IMR-90 (cell line): Measurements from ENCODE around the gene TJAP1. TPM values are rescaled to one million over a fixed set of nuclear protein-coding genes. Genes with fewer than 3 reads are reported as not detected.

Source experiments
- ATAC-seq: fragments of 200-7000 bp; cut with Tn5 transposase; 2 replicates; pipeline ENCODE4 v1.9.1; 2020; ENCODE audit warnings: low read depth, mild to moderate bottlenecking, moderate library complexity
- BruUV-seq: library from RNA; stranded (reverse); fragments of 400-500 nt; replicated peaks from 2 replicates; lab custom pipeline; 2021; lab: Mats Ljungman, UMichigan
- CTCF ChIA-PET: fragments of 300-600 bp; formaldehyde crosslinking; extraction: SDS; loops from one replicate; lab custom pipeline; 2021; ENCODE audit warnings: antibody characterized with exemption; lab: Yijun Ruan, JAX
- POLR2A ChIA-PET: fragments of 300-600 bp; sonication (Branson Sonifier 250); formaldehyde crosslinking; loops from one replicate; lab custom pipeline; 2022; ENCODE audit warnings: antibody characterized with exemption; ENCODE audit not compliant: unreplicated experiment; lab: Charles Lee
- DNase-seq: peaks from one replicate; pipeline ENCODE4 v3.0.0; 2013
- H2AFZ ChIP-seq: replicated peaks from 2 replicates; pipeline ENCODE3; 2013; ENCODE audit warnings: low read length, mild to moderate bottlenecking; ENCODE audit not compliant: poor library complexity
- H2AK5ac ChIP-seq: 2 replicates; pipeline ENCODE4 v1.6.1; 2013; ENCODE audit warnings: low read depth, low read length, inconsistent platforms
- H2AK9ac ChIP-seq: replicated peaks from 2 replicates; pipeline ENCODE3; 2013; ENCODE audit warnings: mild to moderate bottlenecking, low read depth, low read length, moderate library complexity; ENCODE audit not compliant: poor library complexity
- H2BK120ac ChIP-seq: 2 replicates; pipeline ENCODE4 v1.6.1; 2013; ENCODE audit warnings: low read depth, low read length, inconsistent platforms
- H2BK15ac ChIP-seq: 3 replicates; pipeline ENCODE4 v1.6.1; 2013; ENCODE audit warnings: low read depth, low read length, inconsistent platforms
- H2BK20ac ChIP-seq: 2 replicates; pipeline ENCODE4 v1.6.1; 2013; ENCODE audit warnings: low read depth, mild to moderate bottlenecking, inconsistent platforms, low read length, moderate library complexity
- H2BK5ac ChIP-seq: 2 replicates; pipeline ENCODE4 v1.6.1; 2013; ENCODE audit warnings: mild to moderate bottlenecking, low read depth, low read length, inconsistent platforms; ENCODE audit not compliant: poor library complexity, severe bottlenecking
- H3K14ac ChIP-seq: replicated peaks from 2 replicates; pipeline ENCODE4 v1.6.1; 2013; ENCODE audit warnings: low read depth, low read length, inconsistent platforms
- H3K18ac ChIP-seq: 2 replicates; pipeline ENCODE4 v1.6.1; 2013; ENCODE audit warnings: low read depth, low read length, control low read depth
- H3K23ac ChIP-seq: 2 replicates; pipeline ENCODE4 v1.6.1; 2013; ENCODE audit warnings: low read depth, low read length, inconsistent platforms
- H3K27ac ChIP-seq: 2 replicates; pipeline ENCODE4 v1.5.1; 2013; ENCODE audit warnings: mild to moderate bottlenecking, control low read depth, low read length; ENCODE audit not compliant: insufficient read depth
- H3K27me3 ChIP-seq: 2 replicates; pipeline ENCODE4 v1.6.1; 2013; ENCODE audit warnings: low read length; ENCODE audit not compliant: control insufficient read depth, insufficient read depth
- H3K36me3 ChIP-seq: 2 replicates; pipeline ENCODE4 v1.6.1; 2013; ENCODE audit warnings: low read length, mixed read lengths; ENCODE audit not compliant: control insufficient read depth, insufficient read depth
- H3K4ac ChIP-seq: 2 replicates; pipeline ENCODE4 v1.6.1; 2013; ENCODE audit warnings: low read depth, low read length, inconsistent platforms
- H3K4me1 ChIP-seq: 2 replicates; pipeline ENCODE4 v1.6.1; 2013; ENCODE audit warnings: low read length, mixed read lengths; ENCODE audit not compliant: control insufficient read depth, insufficient read depth
- H3K4me2 ChIP-seq: 2 replicates; pipeline ENCODE4 v1.6.1; 2013; ENCODE audit warnings: low read depth, mild to moderate bottlenecking, control low read depth, low read length, moderate library complexity
- H3K4me3 ChIP-seq: 2 replicates; pipeline ENCODE4 v1.5.1; 2013; ENCODE audit warnings: low read depth, mild to moderate bottlenecking, control low read depth, low read length, moderate library complexity; ENCODE audit not compliant: insufficient read depth
- H3K56ac ChIP-seq: 2 replicates; pipeline ENCODE4 v1.6.1; 2013; ENCODE audit warnings: low read length, inconsistent platforms; ENCODE audit not compliant: insufficient read depth; ENCODE audit errors: extremely low read depth
- H3K79me1 ChIP-seq, 2 experiments: 2 replicates each; pipeline ENCODE4 v1.6.1; 2013; ENCODE audit warnings: low read length in 2 of 2, inconsistent platforms in 1 of 2, low read depth in 1 of 2
- H3K9ac ChIP-seq: 2 replicates; pipeline ENCODE4 v1.6.1; 2013; ENCODE audit warnings: low read depth, low read length, control low read depth
- H3K9me1 ChIP-seq: 2 replicates; pipeline ENCODE4 v1.6.1; 2013; ENCODE audit warnings: low read length, inconsistent platforms; ENCODE audit not compliant: insufficient read depth
- H3K9me3 ChIP-seq: 2 replicates; pipeline ENCODE4 v1.6.1; 2013; ENCODE audit warnings: low read length; ENCODE audit not compliant: control insufficient read depth, insufficient read depth
- H4K20me1 ChIP-seq: 2 replicates; pipeline ENCODE4 v1.6.1; 2013; ENCODE audit warnings: low read length, inconsistent platforms; ENCODE audit not compliant: insufficient read depth
- H4K5ac ChIP-seq: 2 replicates; pipeline ENCODE4 v1.6.1; 2013; ENCODE audit warnings: mild to moderate bottlenecking, low read depth, low read length, control low read depth
- H4K8ac ChIP-seq, 2 experiments: 2 replicates each; pipeline ENCODE4 v1.6.1; 2013; ENCODE audit warnings: low read depth in 2 of 2, low read length in 2 of 2, control low read depth in 1 of 2, inconsistent platforms in 1 of 2
- H4K91ac ChIP-seq: 2 replicates; pipeline ENCODE4 v1.6.1; 2013; ENCODE audit warnings: low read depth, low read length, inconsistent platforms; ENCODE audit not compliant: insufficient read depth
- BHLHE40 ChIP-seq: fragments of 150-350 bp; IDR thresholded peaks from 2 replicates; pipeline ENCODE4 v1.6.1; 2016; ENCODE audit warnings: mild to moderate bottlenecking, low read depth, low read length
- CEBPB ChIP-seq: IDR thresholded peaks from 2 replicates; pipeline ENCODE4 v1.6.1; 2012; ENCODE audit warnings: low read depth, low read length, improper control_type of control experiment
- ELK1 ChIP-seq: fragments of 150-350 bp; IDR thresholded peaks from 2 replicates; pipeline ENCODE4 v1.6.1; 2016; ENCODE audit warnings: low read depth, mild to moderate bottlenecking, low read length, moderate library complexity, borderline replicate concordance
- FOS ChIP-seq: fragments of 150-350 bp; IDR thresholded peaks from 2 replicates; pipeline ENCODE4 v1.6.1; 2016; ENCODE audit warnings: low read depth, low read length
- MAFK ChIP-seq: IDR thresholded peaks from 2 replicates; pipeline ENCODE4 v1.6.1; 2012; ENCODE audit warnings: low read depth, low read length, improper control_type of control experiment
- MAZ ChIP-seq: IDR thresholded peaks from 2 replicates; pipeline ENCODE4 v1.6.1; 2012; ENCODE audit warnings: low read depth, mild to moderate bottlenecking, low read length, improper control_type of control experiment, moderate library complexity, borderline replicate concordance
- MXI1 ChIP-seq: IDR thresholded peaks from 2 replicates; pipeline ENCODE4 v1.6.1; 2012; ENCODE audit warnings: low read depth, mild to moderate bottlenecking, low read length, moderate library complexity, borderline replicate concordance
- NFE2L2 ChIP-seq: fragments of 150-350 bp; IDR thresholded peaks from 2 replicates; pipeline ENCODE4 v1.6.1; 2016; ENCODE audit warnings: low read depth, mild to moderate bottlenecking, low read length
- POLR2A ChIP-seq: IDR thresholded peaks from 2 replicates; pipeline ENCODE4 v1.6.1; 2012; ENCODE audit warnings: mild to moderate bottlenecking, low read depth, low read length
- RCOR1 ChIP-seq: IDR thresholded peaks from 2 replicates; pipeline ENCODE4 v1.6.1; 2012; ENCODE audit warnings: mild to moderate bottlenecking, low read length, improper control_type of control experiment; ENCODE audit not compliant: insufficient replicate concordance
- SMC3 ChIP-seq: fragments of 150-350 bp; IDR thresholded peaks from 2 replicates; pipeline ENCODE4 v1.6.1; 2016; ENCODE audit warnings: low read depth, mild to moderate bottlenecking, antibody characterized with exemption, low read length, moderate library complexity
- WGBS, 2 experiments: methylation state at CpG; one replicate each; pipeline versions ENCODE4 v1.1.5 to v1.1.7; 2013; ENCODE audit warnings: missing lambda C conversion rate in 2 of 2; ENCODE audit not compliant: insufficient read length in 1 of 2; ENCODE audit errors: extremely low coverage in 2 of 2; 5-methylcytosine and 5-hydroxymethylcytosine counted together
- dilution Hi-C: fragments of 300-500 bp; cut with HindIII; formaldehyde crosslinking; loops from one replicate; pipeline ENCODE4 v1.14.3; 2018; ENCODE audit warnings: low sequenced_read_pairs; ENCODE audit not compliant: unreplicated experiment
- in situ Hi-C: fragments of 300-500 bp; cut with MboI; formaldehyde crosslinking; loops from 3 replicates; pipeline ENCODE4 v1.14.3; 2019; ENCODE audit warnings: low sequenced_read_pairs, inconsistent platforms, mixed read lengths
- intact Hi-C: fragments of 100-400 bp; cut with micrococcal nuclease; formaldehyde crosslinking; loops from 2 replicates; pipeline ENCODE4 v1.10.0; 2022
- polyA plus RNA-seq, 3 experiments: library from polyadenylated mRNA; depleted of rRNA; stranded (reverse); fragments of >200 nt; gene quantifications; 2 replicates each; pipeline ENCODE4 v1.2.3, GENCODE V29; 2012; ENCODE audit warnings: low replicate concordance in 1 of 3
- total RNA-seq: library from RNA; depleted of rRNA; stranded (reverse); fragments of >200 nt; gene quantifications from 2 replicates; pipeline ENCODE4 v1.2.3, GENCODE V29; 2012
- TF ChIP-seq, protein P1 (sequence below): conservative IDR thresholded peaks from 2 replicates; pipeline ENCODE4 v1.5.1; 2012; ENCODE audit warnings: mild to moderate bottlenecking, low read depth, low read length, improper control_type of control experiment
- TF ChIP-seq, protein P2 (sequence below): fragments of 150-350 bp; IDR thresholded peaks from 2 replicates; pipeline ENCODE4 v1.6.1; 2017; ENCODE audit warnings: mild to moderate bottlenecking, antibody characterized with exemption, low read length, low read depth

TJAP1 gene
- total and polyA plus RNA-seq, 2 of the 4 experiments (the other 2 are of a cell fraction): 12.2 to 34.2 TPM

- no peak overlapping the region for H2BK5ac ChIP-seq
- no peak overlapping the region for H3K56ac ChIP-seq
- no peak overlapping the region for H3K18ac ChIP-seq
- no peaks in the 10 kb centered on the region for H4K20me1 ChIP-seq
- H3K14ac ChIP-seq: no peak overlapping the region
- H2BK20ac ChIP-seq: no peak overlapping the region
- H3K36me3 ChIP-seq: peaks cover 33% of the 10 kb centered on the region
- no peaks in the 10 kb centered on the region for H3K9me3 ChIP-seq
- H3K9ac ChIP-seq: no peak overlapping the region
- in situ Hi-C loops (no loop called here), intact Hi-C loops (no loop called here), dilution Hi-C loops (no loop called here)
- no TSS peak for BruUV-seq
- no peak overlapping the region for H3K23ac ChIP-seq
- H3K4ac ChIP-seq: no peak overlapping the region
- no peak overlapping the region for H3K4me2 ChIP-seq
- H2AK5ac ChIP-seq: no peak overlapping the region
- H3K4me1 ChIP-seq: no peaks in the 10 kb centered on the region
- no peak overlapping the region for H2BK15ac ChIP-seq
- H4K91ac ChIP-seq: no peak overlapping the region
- ChIA-PET POLR2A (no interaction called here), CTCF (no interaction called here)
- H3K27me3 ChIP-seq: no peaks in the 10 kb centered on the region
- no peak for DNase-seq
- no peak for ATAC-seq
- no peak overlapping the region for H3K4me3 ChIP-seq
- 100% methylated on average over 1 of the region's 8 CpGs; no CpG with 5 or more reads in 1 of the 2 experiments for WGBS, 2 experiments
- no peak overlapping the region for H2AFZ ChIP-seq
- no peaks in the 10 kb centered on the region; a peak in 1 of 4 replicates for H3K79me1 ChIP-seq
- no peak overlapping the region for H4K5ac ChIP-seq
- no peak overlapping the region for H3K27ac ChIP-seq
- H3K9me1 ChIP-seq: no peaks in the 10 kb centered on the region
- no peak overlapping the region for H4K8ac ChIP-seq
- H2AK9ac ChIP-seq: no peak overlapping the region
- no peak for TF ChIP-seq CEBPB
- no peak for TF ChIP-seq MAFK
- TF ChIP-seq ELK1: no peak
- no peak for TF ChIP-seq FOS
- TF ChIP-seq POLR2A: no peak
- TF ChIP-seq MXI1: no peak
- TF ChIP-seq MAZ: no peak
- TF ChIP-seq SMC3: no peak
- TF ChIP-seq RCOR1: no peak
- TF ChIP-seq, protein P1, sequence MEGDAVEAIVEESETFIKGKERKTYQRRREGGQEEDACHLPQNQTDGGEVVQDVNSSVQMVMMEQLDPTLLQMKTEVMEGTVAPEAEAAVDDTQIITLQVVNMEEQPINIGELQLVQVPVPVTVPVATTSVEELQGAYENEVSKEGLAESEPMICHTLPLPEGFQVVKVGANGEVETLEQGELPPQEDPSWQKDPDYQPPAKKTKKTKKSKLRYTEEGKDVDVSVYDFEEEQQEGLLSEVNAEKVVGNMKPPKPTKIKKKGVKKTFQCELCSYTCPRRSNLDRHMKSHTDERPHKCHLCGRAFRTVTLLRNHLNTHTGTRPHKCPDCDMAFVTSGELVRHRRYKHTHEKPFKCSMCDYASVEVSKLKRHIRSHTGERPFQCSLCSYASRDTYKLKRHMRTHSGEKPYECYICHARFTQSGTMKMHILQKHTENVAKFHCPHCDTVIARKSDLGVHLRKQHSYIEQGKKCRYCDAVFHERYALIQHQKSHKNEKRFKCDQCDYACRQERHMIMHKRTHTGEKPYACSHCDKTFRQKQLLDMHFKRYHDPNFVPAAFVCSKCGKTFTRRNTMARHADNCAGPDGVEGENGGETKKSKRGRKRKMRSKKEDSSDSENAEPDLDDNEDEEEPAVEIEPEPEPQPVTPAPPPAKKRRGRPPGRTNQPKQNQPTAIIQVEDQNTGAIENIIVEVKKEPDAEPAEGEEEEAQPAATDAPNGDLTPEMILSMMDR: no peak
- TF ChIP-seq, protein P2, sequence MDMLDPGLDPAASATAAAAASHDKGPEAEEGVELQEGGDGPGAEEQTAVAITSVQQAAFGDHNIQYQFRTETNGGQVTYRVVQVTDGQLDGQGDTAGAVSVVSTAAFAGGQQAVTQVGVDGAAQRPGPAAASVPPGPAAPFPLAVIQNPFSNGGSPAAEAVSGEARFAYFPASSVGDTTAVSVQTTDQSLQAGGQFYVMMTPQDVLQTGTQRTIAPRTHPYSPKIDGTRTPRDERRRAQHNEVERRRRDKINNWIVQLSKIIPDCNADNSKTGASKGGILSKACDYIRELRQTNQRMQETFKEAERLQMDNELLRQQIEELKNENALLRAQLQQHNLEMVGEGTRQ: no peak
- TF ChIP-seq NFE2L2: no peak
- TF ChIP-seq BHLHE40: no peak
- H2BK120ac ChIP-seq: no peak overlapping the region
Observed at GRCh38 chr6:43541774-43542471, 64.6 kb downstream of the TJAP1 start.
